Amygdala (tissue), 56 donors: ENCODE data around the gene SUSD1.

Experiments
- DNase-seq, 56 donors: peaks; one replicate each; lab custom pipeline; 2025; lab: John Stamatoyannopoulos, UW

SUSD1 gene

GRCh38 chr9:112046181-112046580 is 128.9 kb downstream of the SUSD1 start:
- DNase-seq = no peak

- DNase-seq = no peak
These were observed 130.2 kb downstream of the SUSD1 start for GRCh38 chr9:112044881-112045280.

- no peak for DNase-seq
These were observed 130.9 kb downstream of the SUSD1 start for GRCh38 chr9:112044186-112044585.

- DNase-seq = no peak
These were observed 131.7 kb downstream of the SUSD1 start for GRCh38 chr9:112043423-112043822.

GRCh38 chr9:112042769-112043168 is 132.3 kb downstream of the SUSD1 start:
- DNase-seq = no peak

- no peak for DNase-seq
These were observed 132.9 kb downstream of the SUSD1 start for GRCh38 chr9:112042244-112042638.

- no peak for DNase-seq
These were observed 133.4 kb downstream of the SUSD1 start for GRCh38 chr9:112041536-112042243.

GRCh38 chr9:112041199-112041535 is 133.9 kb downstream of the SUSD1 start:
- DNase-seq = no peak

- no peak for DNase-seq
These were observed 137.1 kb downstream of the SUSD1 start for GRCh38 chr9:112038017-112038408.

- DNase-seq = no peak
These were observed 137.6 kb downstream of the SUSD1 start for GRCh38 chr9:112037281-112038016.

- no peak for DNase-seq
These were observed 139.8 kb downstream of the SUSD1 start for GRCh38 chr9:112035166-112035826.

GRCh38 chr9:112034216-112034611 is 140.9 kb downstream of the SUSD1 start:
- DNase-seq = no peak

- DNase-seq = no peak
These were observed 141.6 kb downstream of the SUSD1 start for GRCh38 chr9:112033237-112034215.

- DNase-seq = no peak
These were observed 142.4 kb downstream of the SUSD1 start for GRCh38 chr9:112032743-112033142.

- no peak for DNase-seq
These were observed 143.1 kb downstream of the SUSD1 start for GRCh38 chr9:112032009-112032408.

GRCh38 chr9:112031400-112031799 is 143.7 kb downstream of the SUSD1 start:
- DNase-seq = no peak

GRCh38 chr9:112029921-112030444 is 145.1 kb downstream of the SUSD1 start:
- DNase-seq = no peak

- DNase-seq = peak in 1 of 56 donors; percentile 2
These were observed 146.6 kb downstream of the SUSD1 start for GRCh38 chr9:112028242-112029221.

GRCh38 chr9:112025850-112026249 is 149.2 kb downstream of the SUSD1 start:
- DNase-seq = no peak
